ENCODE data around the gene ANK3.

- TF ChIP-seq CTCF (IDR thresholded peaks at IDR 0.05) (no peak), POLR2A (IDR thresholded peaks at IDR 0.05) (no peak)
Observed at GRCh38 chr10:59977486-59977885, 412.2 kb downstream of the ANK3 start.
